ENCODE measurements around the gene RAET1G.
"Not testable (repeated sequence)": the region's sequence is repeated elsewhere in the genome, so short reads cannot be mapped to it uniquely, and the experiment has no call there.

The RAET1G gene

DNA sequence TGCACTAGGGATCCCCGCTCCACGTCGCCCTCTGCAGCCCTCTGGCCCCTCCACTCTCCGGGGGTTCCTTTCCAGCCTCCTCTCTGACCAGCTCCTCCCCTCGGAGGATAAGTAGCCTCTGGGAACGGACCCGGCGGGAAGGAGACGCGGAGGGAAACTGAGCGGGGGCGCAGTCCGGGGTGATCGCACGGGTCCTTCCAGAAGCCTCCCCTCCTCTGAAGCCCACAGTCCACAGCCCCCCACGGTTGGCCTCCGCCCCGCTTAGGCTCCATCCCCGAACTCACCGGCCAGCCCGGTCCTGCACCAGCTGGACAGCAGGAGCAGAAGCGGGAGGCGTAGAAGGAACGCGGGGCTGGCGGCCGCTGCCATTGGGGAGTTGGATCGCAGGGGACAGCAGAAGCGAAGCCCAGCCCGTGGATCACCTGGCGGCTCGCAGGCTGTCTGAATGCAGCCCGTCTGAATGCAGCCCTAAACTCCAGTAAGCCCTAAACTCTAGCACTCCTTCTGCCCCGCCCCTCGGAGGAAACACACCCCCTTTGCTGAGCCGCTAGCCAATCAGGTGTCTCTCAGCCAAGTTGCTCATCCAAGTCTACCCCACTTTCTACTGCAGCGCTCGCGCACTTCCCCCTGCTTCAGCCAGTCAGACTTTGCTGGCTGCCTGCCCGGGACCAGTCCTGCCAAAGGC is at the start of gene RAET1G:
Gene RAET1G (minus strand): TSS at position 480 of the 685 bp plus-strand sequence. CDS start 111 bp downstream, at position 369.
- DNase-seq (ENCODE audit: low spot score): peak; percentile 96

- DNase-seq (ENCODE audit: low spot score): no peak
Observed at GRCh38 chr6:149969635-149970034, 46.7 kb upstream of the RAET1G start.

GRCh38 chr6:149968909-149969308 is 46.0 kb upstream of the RAET1G start:
- DNase-seq (ENCODE audit: low spot score): not testable (repeated sequence)

DNA sequence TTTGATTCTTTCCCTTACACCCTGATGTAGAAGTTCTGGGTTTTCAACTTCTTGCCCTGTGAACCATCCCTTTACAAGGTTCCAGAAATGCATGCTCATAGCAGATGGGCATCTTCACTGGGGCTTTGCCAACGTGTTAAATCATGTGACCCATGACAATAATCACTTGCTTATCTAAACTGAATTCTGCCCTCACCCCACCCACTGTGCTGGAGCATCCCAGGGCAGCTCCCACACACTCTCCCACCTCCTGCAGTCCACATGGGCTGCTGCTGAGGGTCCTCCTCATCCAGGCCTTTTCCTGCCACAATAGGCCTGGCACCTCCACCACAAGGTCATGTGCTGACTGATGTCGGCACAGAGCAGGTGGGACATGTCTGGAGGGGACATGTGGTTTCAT is 45.1 kb upstream of the RAET1G start:
- not testable (repeated sequence) for DNase-seq (ENCODE audit: low spot score)

- DNase-seq (ENCODE audit: low spot score): no peak
Observed at GRCh38 chr6:149967591-149967990, 44.7 kb upstream of the RAET1G start.

GRCh38 chr6:149966319-149966718 is 43.4 kb upstream of the RAET1G start:
- not testable (repeated sequence) for DNase-seq (ENCODE audit: low spot score)

DNA sequence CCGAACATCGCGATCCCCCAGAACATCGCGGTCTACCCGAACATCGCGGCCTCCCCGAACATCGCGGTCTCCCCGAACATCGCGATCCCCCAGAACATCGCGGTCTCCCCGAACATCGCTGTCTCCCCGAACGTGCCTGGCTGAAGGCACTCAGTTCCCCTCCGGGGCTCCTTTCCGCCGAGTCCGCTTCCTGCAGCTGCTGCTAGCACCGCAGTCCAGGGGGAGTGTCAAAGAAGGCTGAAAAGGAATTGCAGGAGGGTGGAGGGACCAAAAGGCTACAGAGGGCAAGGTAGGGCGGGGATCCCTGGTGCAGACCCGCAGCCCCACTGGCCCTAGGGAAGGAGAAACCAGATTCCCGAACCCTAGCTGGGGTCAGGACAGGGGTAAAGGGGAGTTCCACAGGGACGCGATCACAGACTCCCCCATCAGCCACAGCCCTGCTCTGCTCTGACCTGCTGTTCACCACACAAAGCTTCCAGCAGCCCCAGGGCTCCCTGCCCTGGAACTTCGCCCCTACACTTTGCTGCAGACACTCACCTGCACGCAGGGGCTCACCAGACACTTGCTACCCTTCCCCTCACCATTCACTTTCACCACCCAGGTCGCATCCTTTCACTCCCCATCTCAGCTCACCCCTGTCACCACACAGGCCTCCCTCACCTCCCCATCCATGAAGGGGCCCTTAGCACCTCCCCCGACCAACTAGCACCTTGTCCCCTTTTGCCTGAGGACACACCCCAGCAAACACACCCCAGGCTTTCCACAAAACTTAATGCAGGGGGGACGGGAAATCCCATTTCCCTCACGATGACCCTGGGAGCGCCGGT is 42.5 kb upstream of the RAET1G start:
- peak; percentile 43 for DNase-seq (ENCODE audit: low spot score)

GRCh38 chr6:149964308-149965193 is 41.6 kb upstream of the RAET1G start:
- DNase-seq (ENCODE audit: low spot score): peak; percentile 45

- peak; percentile 96 for DNase-seq (ENCODE audit: low spot score)
Observed at GRCh38 chr6:149963462-149964307, 40.8 kb upstream of the RAET1G start, which contains the start of gene ULBP1. TSS of gene ULBP1 (plus strand) at chr6:149963943. CDS start at chr6:149964050, 107 bp downstream.

- DNase-seq (ENCODE audit: low spot score): peak; percentile 66
Observed at GRCh38 chr6:149963212-149963461, 40.2 kb upstream of the RAET1G start.

- DNase-seq (ENCODE audit: low spot score): no peak
Observed at GRCh38 chr6:149962461-149963211, 39.7 kb upstream of the RAET1G start.

GRCh38 chr6:149961728-149962425 is 39.0 kb upstream of the RAET1G start:
- no peak for DNase-seq (ENCODE audit: low spot score)

DNA sequence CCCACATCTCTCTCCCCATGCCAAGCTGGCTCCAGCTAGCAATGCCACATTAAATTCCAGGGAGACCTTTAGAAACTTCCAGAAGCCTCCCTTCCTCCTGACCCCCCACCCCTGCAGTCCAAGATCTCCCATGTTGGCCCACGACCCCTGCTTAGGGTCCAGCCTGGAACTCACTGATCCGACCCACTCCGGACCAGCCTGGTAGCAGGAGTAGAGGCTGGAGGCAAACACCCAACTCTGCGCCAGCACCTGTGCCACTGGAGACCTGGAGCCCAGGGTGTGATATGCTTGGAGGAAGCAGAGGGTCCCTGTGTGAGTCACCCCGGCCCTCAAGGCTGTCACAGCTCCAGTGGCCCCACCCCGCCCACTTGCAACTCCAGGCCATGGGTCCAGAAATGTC is 37.6 kb upstream of the RAET1G start:
- no peak for DNase-seq (ENCODE audit: low spot score)

DNA sequence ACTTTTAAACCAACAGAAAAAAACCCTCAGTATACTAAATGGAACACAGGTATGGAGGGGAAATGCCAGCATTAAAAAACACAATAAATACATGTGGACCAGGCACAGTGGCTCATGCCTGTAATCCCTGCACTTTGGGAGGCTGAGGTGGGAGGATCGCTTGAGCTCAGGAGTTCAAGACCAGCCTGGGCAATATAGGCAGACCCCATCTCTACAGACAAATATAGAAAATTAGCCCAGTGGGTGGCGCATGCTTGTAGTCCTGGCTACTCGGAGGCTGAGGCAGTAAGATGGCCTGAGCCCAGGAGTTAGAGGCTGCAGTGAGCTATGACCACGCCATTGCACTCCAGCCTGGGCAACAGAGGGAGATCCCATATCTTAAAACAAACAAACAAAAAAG is 36.9 kb upstream of the RAET1G start:
- DNase-seq (ENCODE audit: low spot score): not testable (repeated sequence)

- DNase-seq (ENCODE audit: low spot score): not testable (repeated sequence)
Observed at GRCh38 chr6:149958124-149958523, 35.2 kb upstream of the RAET1G start.

DNA sequence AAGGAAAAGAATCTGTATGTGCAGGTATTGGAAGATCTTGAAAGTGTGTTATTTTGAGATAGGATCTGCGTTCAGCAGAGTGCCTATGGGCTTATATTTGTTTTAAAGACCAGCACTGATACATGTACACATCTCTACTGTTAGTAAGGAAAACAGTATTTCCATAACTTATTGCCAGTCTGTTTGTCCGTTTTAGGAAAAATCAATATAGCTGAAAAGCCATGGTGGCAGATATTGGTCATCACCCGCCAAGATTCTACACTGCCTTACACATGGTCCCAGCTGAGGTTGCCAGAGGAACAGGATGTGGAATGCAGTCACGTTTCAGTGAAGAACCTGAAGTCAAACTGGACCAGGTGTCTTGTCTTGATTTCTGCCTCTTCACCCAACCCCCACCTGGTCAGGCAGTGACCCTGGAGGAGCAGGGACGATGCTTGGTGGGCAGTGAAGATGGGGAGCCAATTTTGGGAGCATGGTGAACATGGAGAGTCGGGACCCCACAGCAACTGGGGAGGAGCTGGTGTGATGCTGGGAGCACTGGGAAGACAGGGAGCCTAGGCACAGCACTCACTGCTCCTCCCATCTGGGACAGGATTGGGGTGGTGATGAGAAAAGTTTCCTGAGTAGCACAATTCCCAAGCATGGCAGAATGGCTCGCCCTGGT is 32.9 kb upstream of the RAET1G start:
- not testable (repeated sequence) for DNase-seq (ENCODE audit: low spot score)

GRCh38 chr6:149954984-149955653 is 32.2 kb upstream of the RAET1G start:
- DNase-seq (ENCODE audit: low spot score): not testable (repeated sequence)

- not testable (repeated sequence) for DNase-seq (ENCODE audit: low spot score)
Observed at GRCh38 chr6:149954328-149954983, 31.5 kb upstream of the RAET1G start.

Data from AG20443 (cell line).